Astrocyte (in vitro differentiated cells and primary cell): Measurements from ENCODE around the gene APRT.

Source experiments
- CTCF ChIP-seq: IDR thresholded peaks from 2 replicates; pipeline ENCODE4 v1.5.1; 2011; ENCODE audit warnings: low read depth, mild to moderate bottlenecking, inconsistent platforms, low read length, moderate library complexity; ENCODE audit not compliant: insufficient read depth
- EZH2 ChIP-seq: IDR thresholded peaks from 2 replicates; pipeline ENCODE4 v1.6.1; 2012; ENCODE audit warnings: mild to moderate bottlenecking, low read length, inconsistent platforms; ENCODE audit not compliant: insufficient read depth

DNA sequence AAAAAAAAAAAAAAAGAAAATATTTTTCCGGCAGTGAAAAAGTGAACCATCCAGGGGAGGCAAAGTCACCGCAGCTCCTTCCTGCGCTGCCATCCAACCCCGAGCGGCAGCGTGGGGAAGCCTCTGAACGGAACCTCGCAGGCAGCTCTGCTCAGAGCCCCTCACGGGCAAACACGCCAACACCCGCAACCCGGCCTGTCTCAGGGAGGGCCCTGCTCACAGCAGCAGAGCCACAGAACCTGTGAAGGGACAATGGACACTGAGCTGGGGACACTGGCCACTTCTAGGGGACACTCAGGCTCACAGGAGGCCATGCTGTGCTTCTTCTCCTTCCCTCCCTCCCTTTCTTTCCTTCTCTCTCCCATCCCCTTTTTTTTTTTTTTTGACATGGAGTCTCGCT, 21.4 kb upstream of the APRT start:
- TF ChIP-seq EZH2 (no peak), CTCF (no peak)
